ENCODE results near the gene NCCRP1. TPM values are rescaled to one million over a fixed set of nuclear protein-coding genes. Genes with fewer than 3 reads are reported as not detected.

Gene NCCRP1
- total RNA-seq, 1 experiment from 2014 or later: 0.46 TPM

- Histone ChIP-seq H3K27ac (ENCODE audit: low read length) (no peak overlapping the region), H3K9me3 (ENCODE audit: control insufficient read depth, insufficient read depth, low read depth, low read length) (no peaks in the 10 kb centered on the region), H3K36me3 (ENCODE audit: control insufficient read depth, insufficient read depth, low read length) (peaks cover 17% of the 10 kb centered on the region; the same call in 1 of the 2 replicates), H3K4me1 (ENCODE audit: control insufficient read depth, insufficient read depth, low read length) (no peaks in the 10 kb centered on the region), H3K4me3 (ENCODE audit: low read depth in 2 of 2, low read length in 2 of 2) (no peak overlapping the region), H3K27me3 (ENCODE audit: control insufficient read depth, insufficient read depth, low read length) (no peaks in the 10 kb centered on the region)
- ChIA-PET POLR2A (no interaction called here), CTCF (interaction anchor here (1.0 kb wide), 1 partner anchor 59 kb away, joined by 3 read pairs; no protein-coding TSS in a partner anchor)
- in situ Hi-C loops (cut with HindIII; ENCODE audit: low pct_unique_long_range_greater_than_20kb, low sequenced_read_pairs) (no loop called here), intact Hi-C loops (cut with micrococcal nuclease; ENCODE audit: unreplicated experiment) (loop anchor here (10.0 kb wide), 1 partner anchor 217 kb away; no protein-coding TSS in a partner anchor)
- no peak for DNase-seq (ENCODE audit: low read depth, low spot score)
- BruUV-seq (replicated peaks): no TSS peak
- ATAC-seq: peak; percentile 7
- no peak for TF ChIP-seq REST (IDR thresholded peaks at IDR 0.05; ENCODE audit: insufficient read depth in 1 of 2, low read depth in 2 of 2, low read length in 1 of 2)
- peak; percentile 78 for TF ChIP-seq POLR2AphosphoS5 (IDR thresholded peaks at IDR 0.05; ENCODE audit: low read depth, low read length)
These were observed 15.1 kb upstream of the NCCRP1 start for GRCh38 chr19:39181500-39182173.

- CTCF ChIA-PET: interaction anchor here (0.6 to 1.0 kb wide), 2 partner anchors 60 to 548 kb away, joined by 3 read pairs; no protein-coding TSS in a partner anchor
These were observed 14.6 kb upstream of the NCCRP1 start for GRCh38 chr19:39182174-39182505.

More at GRCh38 chr19:39182174-39182505, 14.6 kb upstream of the NCCRP1 start:
- no TSS peak for BruUV-seq (replicated peaks)
- no peaks in the 10 kb centered on the region for H3K4me1 ChIP-seq (ENCODE audit: control insufficient read depth, insufficient read depth, low read length)
- no peak overlapping the region for H3K27ac ChIP-seq (ENCODE audit: low read length)
- no peak overlapping the region for H3K4me3 ChIP-seq (ENCODE audit: low read depth in 2 of 2, low read length in 2 of 2)
- H3K9me3 ChIP-seq (ENCODE audit: control insufficient read depth, insufficient read depth, low read depth, low read length): no peaks in the 10 kb centered on the region
- no peaks in the 10 kb centered on the region for H3K27me3 ChIP-seq (ENCODE audit: control insufficient read depth, insufficient read depth, low read length)
- POLR2A ChIA-PET: no interaction called here
- peaks cover 16% of the 10 kb centered on the region; the same call in 1 of the 2 replicates for H3K36me3 ChIP-seq (ENCODE audit: control insufficient read depth, insufficient read depth, low read length)
- no peak; the same call in 1 of the 2 replicates for TF ChIP-seq POLR2AphosphoS5 (IDR thresholded peaks at IDR 0.05; ENCODE audit: low read depth, low read length)
- TF ChIP-seq SIN3A (IDR thresholded peaks at IDR 0.05; ENCODE audit: borderline replicate concordance, insufficient read depth, low read depth, low read length): no peak
- TF ChIP-seq CTCF (IDR thresholded peaks at IDR 0.05): no peak
- no peak for TF ChIP-seq REST (IDR thresholded peaks at IDR 0.05; ENCODE audit: insufficient read depth in 1 of 2, low read depth in 2 of 2, low read length in 1 of 2)
- no peak for TF ChIP-seq TCF7L2 (IDR thresholded peaks at IDR 0.05; ENCODE audit: low read depth, low read length)
- in situ Hi-C loops (cut with HindIII; ENCODE audit: low pct_unique_long_range_greater_than_20kb, low sequenced_read_pairs): no loop called here
- peak; percentile 2; the same call in 1 of the 2 replicates for ATAC-seq
- intact Hi-C loops (cut with micrococcal nuclease; ENCODE audit: unreplicated experiment): loop anchor here (10.0 kb wide), 1 partner anchor 217 kb away; no protein-coding TSS in a partner anchor
- no peak for DNase-seq (ENCODE audit: low read depth, low spot score)

Measured in Panc1 (cell line).